CD4-positive, alpha-beta T cell (primary cell): ENCODE measurements around the gene SEMA6D. TPM values are rescaled to one million over a fixed set of nuclear protein-coding genes. Genes with fewer than 3 reads are reported as not detected.

Experiments
- ATAC-seq: fragments of 200-7000 bp; cut with Tn5 transposase; one replicate; pipeline ENCODE4 v1.10.0; 2022; ENCODE audit warnings: mild to moderate bottlenecking; ENCODE audit not compliant: poor library complexity
- CTCF ChIA-PET: fragments of 350-600 bp; sonication (Branson Sonifier 250); formaldehyde crosslinking; loops from one replicate; lab custom pipeline; 2021; ENCODE audit warnings: antibody characterized with exemption, inconsistent platforms; lab: Charles Lee
- POLR2A ChIA-PET: fragments of 350-600 bp; sonication (Branson Sonifier 250); formaldehyde crosslinking; loops from one replicate; lab custom pipeline; 2021; ENCODE audit warnings: antibody characterized with exemption, inconsistent platforms; lab: Charles Lee
- DNase-seq, 14 experiments: peaks; one replicate each; pipeline ENCODE4 v3.0.0-alpha.2; 2013 to 2020; ENCODE audit warnings: mixed read lengths in 2 of 14
- H3K27ac ChIP-seq, 2 donors: one replicate each; pipeline versions ENCODE4 v1.5.1 to v1.7.0; 2013; ENCODE audit warnings: low read length in 2 of 2, low read depth in 1 of 2, mild to moderate bottlenecking in 1 of 2
- H3K27me3 ChIP-seq, 2 experiments: 1 replicate in 1 of 2; 2 replicates in 1 of 2; pipeline versions ENCODE4 v1.6.1 to v1.7.0; 2013; ENCODE audit warnings: low read length in 2 of 2, control low read depth in 1 of 2, mild to moderate bottlenecking in 1 of 2, moderate library complexity in 1 of 2; ENCODE audit not compliant: insufficient read depth in 2 of 2, control insufficient read depth in 1 of 2
- H3K36me3 ChIP-seq: one replicate; pipeline ENCODE4 v1.6.1; 2013; ENCODE audit warnings: low read length, control low read depth; ENCODE audit not compliant: insufficient read depth
- H3K4me1 ChIP-seq: one replicate; pipeline ENCODE4 v1.6.1; 2013; ENCODE audit warnings: low read length, control low read depth; ENCODE audit not compliant: insufficient read depth
- H3K4me3 ChIP-seq: one replicate; pipeline ENCODE4 v1.5.1; 2013; ENCODE audit warnings: mild to moderate bottlenecking, low read length, moderate library complexity
- H3K9me3 ChIP-seq, 2 experiments: 1 replicate in 1 of 2; 2 replicates in 1 of 2; pipeline versions ENCODE4 v1.6.1 to v1.7.0; 2013; ENCODE audit warnings: low read length in 2 of 2, mild to moderate bottlenecking in 2 of 2, control low read depth in 1 of 2, moderate library complexity in 1 of 2; ENCODE audit not compliant: control insufficient read depth in 1 of 2, insufficient read depth in 1 of 2
- H3K27ac Mint-ChIP-seq: one replicate; pipeline ENCODE4 v1.8.0; 2020; ENCODE audit warnings: mixed read lengths
- H3K27me3 Mint-ChIP-seq: one replicate; pipeline ENCODE4 v1.8.0; 2021; ENCODE audit warnings: mixed read lengths
- H3K36me3 Mint-ChIP-seq: one replicate; pipeline ENCODE4 v1.8.0; 2021; ENCODE audit warnings: low read depth, mixed read lengths
- H3K4me1 Mint-ChIP-seq: one replicate; pipeline ENCODE4 v1.8.0; 2021; ENCODE audit warnings: low read depth, mixed read lengths
- H3K4me3 Mint-ChIP-seq: one replicate; pipeline ENCODE4 v1.8.0; 2020; ENCODE audit warnings: mild to moderate bottlenecking, mixed read lengths
- H3K9me3 Mint-ChIP-seq: one replicate; pipeline ENCODE4 v1.8.0; 2020; ENCODE audit warnings: mixed read lengths
- intact Hi-C, 2 experiments: fragments of 100-400 bp; cut with DNase I in 1 of 2; cut with micrococcal nuclease in 1 of 2; formaldehyde crosslinking; loops; one replicate each; pipeline versions ENCODE4 v1.15.1 to v1.9.0; 2023 to 2025; cut with DNase I, micrococcal nuclease
- total RNA-seq, 174 experiments: library from RNA in 2 of 174; stranded (reverse) in 2 of 174; gene quantifications; one replicate each; pipeline ENCODE4 v1.2.3 and lab custom pipeline; 2021 to 2026
- TF ChIP-seq, protein P1 (sequence below): fragments of 200-600 bp; IDR thresholded peaks from one replicate; pipeline ENCODE4 v1.8.0; 2022; ENCODE audit warnings: antibody characterized with exemption, mild to moderate bottlenecking

The SEMA6D gene
- total RNA-seq, 2 experiments from 2014 or later, result not detected

DNA sequence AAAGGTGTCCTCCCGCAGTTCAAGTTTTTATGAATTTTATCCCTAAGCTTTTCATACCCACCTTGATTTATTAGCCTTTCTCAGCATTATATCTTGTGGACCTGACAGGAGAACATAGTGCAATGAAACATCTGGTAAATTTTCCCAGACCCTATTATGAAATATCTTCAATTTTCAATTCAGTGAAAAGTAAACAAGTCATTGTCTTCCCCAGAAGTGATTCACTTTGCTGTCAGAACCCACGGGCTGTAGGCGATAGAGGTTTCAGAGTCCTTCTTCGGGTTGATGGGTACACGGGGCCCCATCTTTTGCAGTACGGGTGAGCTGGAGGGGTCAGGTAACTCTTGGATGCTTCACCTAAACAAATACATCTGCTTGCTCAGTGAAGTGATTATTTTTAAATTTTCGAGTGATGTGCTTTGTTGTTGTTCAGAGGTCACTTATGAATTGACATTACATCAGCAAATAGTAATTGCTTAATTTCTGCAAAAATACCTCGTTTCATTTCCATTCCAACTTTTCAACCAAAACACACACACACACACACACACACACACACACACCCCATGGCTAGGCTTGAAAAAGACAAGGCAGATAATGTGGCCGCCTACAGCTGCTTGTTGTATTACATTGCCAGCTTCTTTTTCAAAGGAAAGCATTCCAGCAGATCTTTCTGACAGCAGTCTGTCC, 102.9 kb downstream of the SEMA6D start:
- CTCF ChIA-PET, result no interaction called here
- Mint-ChIP-seq H3K9me3 (no peaks in the 10 kb centered on the region), H3K36me3 (no peaks in the 10 kb centered on the region)

DNA sequence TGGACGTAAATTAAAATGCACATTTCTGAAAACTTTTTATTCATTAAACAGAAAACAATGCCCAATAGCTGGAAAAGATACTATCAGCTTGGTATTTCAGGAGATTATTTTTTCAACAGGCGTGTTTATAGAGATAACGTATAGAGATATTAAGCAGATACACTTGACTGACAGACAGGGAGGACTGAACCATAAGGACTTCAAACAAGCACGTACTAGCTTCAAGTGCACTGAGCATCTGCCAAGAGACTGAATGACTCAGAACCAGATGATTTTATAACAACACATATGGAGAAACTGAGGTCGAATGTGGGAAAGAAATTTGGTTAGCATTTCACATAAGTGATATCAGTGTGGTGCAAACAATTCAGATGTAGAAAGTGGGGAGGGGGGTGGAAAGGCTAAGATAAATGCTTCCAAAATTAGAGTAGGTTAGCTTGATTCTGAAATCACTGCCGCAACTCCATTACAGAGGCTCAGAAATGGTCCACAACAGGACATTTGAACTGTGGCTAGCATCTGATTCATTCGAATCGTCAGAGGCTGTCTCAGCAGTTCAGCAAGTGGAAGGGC, 103.5 kb downstream of the SEMA6D start:
- POLR2A ChIA-PET, result no interaction called here
- H3K27ac Mint-ChIP-seq, result no peak overlapping the region
- H3K27ac ChIP-seq, result no peak overlapping the region
- H3K36me3 Mint-ChIP-seq, result no peaks in the 10 kb centered on the region
- no peaks in the 10 kb centered on the region for H3K9me3 Mint-ChIP-seq
- H3K36me3 ChIP-seq, result no peaks in the 10 kb centered on the region
- ATAC-seq (no peak), DNase-seq (no peak)
- no peak overlapping the region for H3K4me3 Mint-ChIP-seq
- no peak overlapping the region for H3K4me3 ChIP-seq
- TF ChIP-seq, protein P1, sequence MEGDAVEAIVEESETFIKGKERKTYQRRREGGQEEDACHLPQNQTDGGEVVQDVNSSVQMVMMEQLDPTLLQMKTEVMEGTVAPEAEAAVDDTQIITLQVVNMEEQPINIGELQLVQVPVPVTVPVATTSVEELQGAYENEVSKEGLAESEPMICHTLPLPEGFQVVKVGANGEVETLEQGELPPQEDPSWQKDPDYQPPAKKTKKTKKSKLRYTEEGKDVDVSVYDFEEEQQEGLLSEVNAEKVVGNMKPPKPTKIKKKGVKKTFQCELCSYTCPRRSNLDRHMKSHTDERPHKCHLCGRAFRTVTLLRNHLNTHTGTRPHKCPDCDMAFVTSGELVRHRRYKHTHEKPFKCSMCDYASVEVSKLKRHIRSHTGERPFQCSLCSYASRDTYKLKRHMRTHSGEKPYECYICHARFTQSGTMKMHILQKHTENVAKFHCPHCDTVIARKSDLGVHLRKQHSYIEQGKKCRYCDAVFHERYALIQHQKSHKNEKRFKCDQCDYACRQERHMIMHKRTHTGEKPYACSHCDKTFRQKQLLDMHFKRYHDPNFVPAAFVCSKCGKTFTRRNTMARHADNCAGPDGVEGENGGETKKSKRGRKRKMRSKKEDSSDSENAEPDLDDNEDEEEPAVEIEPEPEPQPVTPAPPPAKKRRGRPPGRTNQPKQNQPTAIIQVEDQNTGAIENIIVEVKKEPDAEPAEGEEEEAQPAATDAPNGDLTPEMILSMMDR, result no peak
- no peaks in the 10 kb centered on the region for H3K9me3 ChIP-seq
- no peaks in the 10 kb centered on the region for H3K27me3 Mint-ChIP-seq
- CTCF ChIA-PET, result no interaction called here
- no peaks in the 10 kb centered on the region for H3K4me1 Mint-ChIP-seq
- intact Hi-C loops, result no loop called here
- H3K4me1 ChIP-seq, result no peaks in the 10 kb centered on the region
- peaks cover 0 to 4% of the 10 kb centered on the region in 2 experiments for H3K27me3 ChIP-seq

More for the DNA sequence above, 102.9 kb downstream of the SEMA6D start:
- Mint-ChIP-seq H3K4me1 (no peaks in the 10 kb centered on the region), H3K27ac (no peak overlapping the region), H3K27me3 (no peaks in the 10 kb centered on the region), H3K4me3 (no peak overlapping the region)
- peaks cover 0 to 4% of the 10 kb centered on the region in 2 experiments for H3K27me3 ChIP-seq
- H3K27ac ChIP-seq, result no peak overlapping the region
- no peak overlapping the region for H3K4me3 ChIP-seq
- no peaks in the 10 kb centered on the region for H3K4me1 ChIP-seq
- no peaks in the 10 kb centered on the region for H3K9me3 ChIP-seq
- ATAC-seq (no peak), DNase-seq (no peak)
- intact Hi-C loops, result no loop called here
- POLR2A ChIA-PET, result no interaction called here
- no peaks in the 10 kb centered on the region for H3K36me3 ChIP-seq
- TF ChIP-seq, protein P1, result no peak

DNA sequence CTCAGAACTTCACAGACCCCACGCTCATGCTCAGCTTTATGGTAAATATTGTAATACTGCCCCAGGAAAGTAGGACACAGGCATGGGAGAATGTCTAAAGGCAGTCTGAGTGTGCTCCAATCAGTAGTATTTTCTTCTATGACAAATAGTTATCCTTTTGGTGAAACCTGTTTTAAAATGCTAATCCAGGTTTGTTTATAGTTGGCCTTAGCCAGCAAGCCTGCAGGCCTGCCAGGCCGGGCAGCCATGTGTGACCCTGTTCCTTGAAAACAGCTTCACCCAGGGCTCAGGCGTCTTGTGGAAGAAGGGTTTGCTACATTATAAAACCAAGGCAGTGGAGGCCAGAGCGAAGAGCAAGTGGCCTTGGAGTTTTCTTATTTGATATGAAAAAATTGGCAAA, 104.7 kb downstream of the SEMA6D start:
- Histone ChIP-seq H3K4me1 (no peaks in the 10 kb centered on the region), H3K36me3 (no peaks in the 10 kb centered on the region), H3K27ac (no peak overlapping the region), H3K9me3 (no peaks in the 10 kb centered on the region), H3K27me3 (peaks cover 0 to 4% of the 10 kb centered on the region in 2 experiments), H3K4me3 (no peak overlapping the region)
- Mint-ChIP-seq H3K4me3 (no peak overlapping the region), H3K36me3 (no peaks in the 10 kb centered on the region), H3K4me1 (no peaks in the 10 kb centered on the region), H3K27me3 (no peaks in the 10 kb centered on the region), H3K27ac (no peak overlapping the region), H3K9me3 (no peaks in the 10 kb centered on the region)
- POLR2A ChIA-PET, result no interaction called here
- ATAC-seq (no peak), DNase-seq (no peak)
- intact Hi-C loops, result no loop called here
- CTCF ChIA-PET, result no interaction called here
- TF ChIP-seq, protein P1, result no peak
